Measurements from ENCODE around the gene GPRIN2.

Gene GPRIN2

GRCh38 chr10:46565591-46566332, 9.3 kb upstream of the GPRIN2 start:
- peak; percentile 55 for DNase-seq

GRCh38 chr10:46560952-46561351, 4.5 kb upstream of the GPRIN2 start:
- no peak for DNase-seq

- DNase-seq: no peak
Measured at GRCh38 chr10:46560381-46560780, 3.9 kb upstream of the GPRIN2 start.

GRCh38 chr10:46559231-46559671, 2.8 kb upstream of the GPRIN2 start:
- DNase-seq: no peak

- no peak for DNase-seq
Measured at GRCh38 chr10:46558392-46559185, 2.1 kb upstream of the GPRIN2 start.

- DNase-seq: no peak
Measured at GRCh38 chr10:46558122-46558391, 1.6 kb upstream of the GPRIN2 start.

GRCh38 chr10:46557319-46558121, 1.1 kb upstream of the GPRIN2 start:
- DNase-seq: no peak

- no peak for DNase-seq
Measured at GRCh38 chr10:46555713-46556514, 544 bp downstream of the GPRIN2 start.

- no peak for DNase-seq
Measured at GRCh38 chr10:46555366-46555712, 1.1 kb downstream of the GPRIN2 start.

GRCh38 chr10:46554166-46554781, 2.2 kb downstream of the GPRIN2 start:
- no peak for DNase-seq

GRCh38 chr10:46553238-46554049, 3.0 kb downstream of the GPRIN2 start:
- DNase-seq: no peak

- DNase-seq: no peak
Measured at GRCh38 chr10:46552526-46553237, 3.8 kb downstream of the GPRIN2 start.

GRCh38 chr10:46551701-46552525, 4.5 kb downstream of the GPRIN2 start:
- no peak for DNase-seq

GRCh38 chr10:46550795-46551700, 5.4 kb downstream of the GPRIN2 start:
- no peak for DNase-seq

- DNase-seq: no peak
Measured at GRCh38 chr10:46550076-46550790, 6.2 kb downstream of the GPRIN2 start.

GRCh38 chr10:46549171-46550075, 7.0 kb downstream of the GPRIN2 start:
- DNase-seq: no peak

- no peak for DNase-seq
Measured at GRCh38 chr10:46548498-46549090, 7.9 kb downstream of the GPRIN2 start.

All from CD4-positive, alpha-beta T cell treated with Interleukin-12 subunit alpha and Interleukin-12 subunit beta, for 1 hour (primary cell).